Thyroid gland (tissue), 4 donors: ENCODE results near the gene CCDC180. TPM values are rescaled to one million over a fixed set of nuclear protein-coding genes. Genes with fewer than 3 reads are reported as not detected.

Experiments used
- DNase-seq, 2 donors: peaks; one replicate each; pipeline ENCODE4 v3.0.0-alpha.2; 2019
- H3K27ac ChIP-seq, 3 donors: fragments of 200-600 bp; sonication (generic); 1 replicate in 2 of 3; 2 replicates in 1 of 3; pipeline ENCODE4 v1.5.1; 2016 to 2019; ENCODE audit warnings: mild to moderate bottlenecking in 1 of 3, moderate library complexity in 1 of 3
- H3K27me3 ChIP-seq: fragments of 200-600 bp; sonication (generic); one replicate; pipeline ENCODE4 v1.5.1; 2019
- H3K36me3 ChIP-seq, 2 donors: fragments of 200-600 bp; sonication (generic); one replicate each; pipeline ENCODE4 v1.5.1; 2016 to 2019
- H3K4me1 ChIP-seq, 2 donors: fragments of 200-600 bp; sonication (generic); one replicate each; pipeline ENCODE4 v1.5.1; 2017 to 2019
- H3K4me3 ChIP-seq, 3 donors: fragments of 200-600 bp; sonication (generic); replicated peaks in 1 of 3; 1 replicate in 2 of 3; 2 replicates in 1 of 3; pipeline ENCODE4 v1.5.1; 2016; ENCODE audit warnings: mild to moderate bottlenecking in 1 of 3
- H3K9me3 ChIP-seq: fragments of 200-600 bp; sonication (generic); one replicate; pipeline ENCODE4 v1.5.1; 2017
- POLR2A ChIP-seq, 2 donors: fragments of 450-650 bp; IDR thresholded peaks; one replicate each; pipeline ENCODE4 v1.6.1; 2017; ENCODE audit warnings: antibody characterized with exemption in 2 of 2, mild to moderate bottlenecking in 2 of 2, moderate library complexity in 1 of 2
- WGBS, 2 donors: methylation state at CpG; one replicate each; pipeline ENCODE4 v1.1.5; 2017; 5-methylcytosine and 5-hydroxymethylcytosine counted together
- intact Hi-C: fragments of 100-400 bp; cut with DNase I; formaldehyde crosslinking; loops from one replicate; pipeline ENCODE4 v1.15.1; 2023
- total RNA-seq, 4 donors: library from RNA; depleted of rRNA; stranded (reverse); fragments of >200 nt; gene quantifications; one replicate each; pipeline ENCODE4 v1.2.3, GENCODE V29; 2016
- TF ChIP-seq, protein P1 (sequence below), 6 experiments: fragments of 200-600 bp in 3 of 6; fragments of 450-650 bp in 3 of 6; sonication (generic) in 3 of 6; IDR thresholded peaks; one replicate each; pipeline ENCODE4 v1.5.1; 2016 to 2019; ENCODE audit warnings: antibody characterized with exemption in 6 of 6, mild to moderate bottlenecking in 2 of 6, inconsistent platforms in 1 of 6, moderate library complexity in 1 of 6

The CCDC180 gene
- total RNA-seq, 4 donors from 2014 or later: 5.2 to 33.0 (median 11.0) TPM

DNA sequence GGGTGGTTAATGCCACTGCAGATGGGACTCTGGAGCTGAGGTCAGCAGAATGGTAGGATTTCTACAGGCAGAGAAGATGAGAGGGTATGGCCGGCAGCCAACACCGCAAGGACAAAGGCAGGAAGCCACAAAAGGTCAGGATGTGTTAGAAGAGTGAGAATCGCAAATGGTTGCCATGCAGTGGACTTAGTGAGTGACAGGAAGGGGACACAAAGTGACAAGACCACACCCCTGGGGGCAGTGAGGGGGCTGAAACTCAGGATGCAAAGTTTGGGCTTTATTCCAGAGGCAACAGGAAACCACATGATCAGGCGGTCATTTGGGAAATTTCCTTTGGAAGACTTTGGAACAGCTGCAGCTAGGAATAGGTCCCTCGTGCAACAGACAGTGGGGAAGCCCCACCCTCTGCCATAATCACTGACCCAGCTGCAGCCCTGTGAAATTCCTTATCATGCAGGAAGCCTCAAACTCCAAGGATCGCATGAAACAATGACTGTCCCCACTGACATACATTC, 14.2 kb upstream of the CCDC180 start:
- 64 to 69% methylated on average over 6 of the region's 6 CpGs for WGBS, 2 donors
- peaks cover 1 to 2% of the 10 kb centered on the region in 2 donors for H3K36me3 ChIP-seq
- intact Hi-C loops: no loop called here
- DNase-seq: peak; percentile 41 to 46
- peaks cover 0 to 8% of the 10 kb centered on the region in 2 donors for H3K4me1 ChIP-seq
- no peaks in the 10 kb centered on the region for H3K27me3 ChIP-seq
- no peaks in the 10 kb centered on the region for H3K9me3 ChIP-seq
- H3K4me3 ChIP-seq: no peak overlapping the region
- TF ChIP-seq, protein P1, sequence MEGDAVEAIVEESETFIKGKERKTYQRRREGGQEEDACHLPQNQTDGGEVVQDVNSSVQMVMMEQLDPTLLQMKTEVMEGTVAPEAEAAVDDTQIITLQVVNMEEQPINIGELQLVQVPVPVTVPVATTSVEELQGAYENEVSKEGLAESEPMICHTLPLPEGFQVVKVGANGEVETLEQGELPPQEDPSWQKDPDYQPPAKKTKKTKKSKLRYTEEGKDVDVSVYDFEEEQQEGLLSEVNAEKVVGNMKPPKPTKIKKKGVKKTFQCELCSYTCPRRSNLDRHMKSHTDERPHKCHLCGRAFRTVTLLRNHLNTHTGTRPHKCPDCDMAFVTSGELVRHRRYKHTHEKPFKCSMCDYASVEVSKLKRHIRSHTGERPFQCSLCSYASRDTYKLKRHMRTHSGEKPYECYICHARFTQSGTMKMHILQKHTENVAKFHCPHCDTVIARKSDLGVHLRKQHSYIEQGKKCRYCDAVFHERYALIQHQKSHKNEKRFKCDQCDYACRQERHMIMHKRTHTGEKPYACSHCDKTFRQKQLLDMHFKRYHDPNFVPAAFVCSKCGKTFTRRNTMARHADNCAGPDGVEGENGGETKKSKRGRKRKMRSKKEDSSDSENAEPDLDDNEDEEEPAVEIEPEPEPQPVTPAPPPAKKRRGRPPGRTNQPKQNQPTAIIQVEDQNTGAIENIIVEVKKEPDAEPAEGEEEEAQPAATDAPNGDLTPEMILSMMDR (IDR thresholded peaks at IDR 0.05): no peak
- no peak for TF ChIP-seq POLR2A (IDR thresholded peaks at IDR 0.05)
- H3K27ac ChIP-seq: no peak overlapping the region

DNA sequence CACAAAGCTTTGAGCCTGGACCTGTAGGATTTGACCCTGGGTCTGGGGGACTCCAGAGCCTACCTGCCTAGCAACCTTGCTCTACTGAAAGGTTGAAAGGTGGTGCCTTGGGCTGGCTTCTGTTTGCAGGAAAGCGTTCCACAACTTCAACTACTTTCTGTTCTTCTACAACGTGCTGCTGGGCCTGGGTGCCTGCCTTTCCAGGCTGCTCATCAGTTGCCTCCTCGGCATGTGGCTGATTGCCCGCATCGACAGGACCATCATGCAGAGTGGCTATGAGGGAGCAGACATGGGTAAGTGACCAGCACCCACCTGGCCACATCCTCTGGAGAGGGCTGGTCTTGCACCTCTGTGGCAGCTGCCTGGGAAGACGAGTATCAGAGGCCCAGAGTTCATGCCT, 13.6 kb upstream of the CCDC180 start:
- H3K9me3 ChIP-seq: no peaks in the 10 kb centered on the region
- no peaks in the 10 kb centered on the region for H3K36me3 ChIP-seq
- H3K4me1 ChIP-seq: peaks cover 0 to 8% of the 10 kb centered on the region in 2 donors
- no peak overlapping the region for H3K4me3 ChIP-seq
- H3K27ac ChIP-seq: no peak overlapping the region
- intact Hi-C loops: no loop called here
- 75 to 92% methylated on average over 1 to 6 of the region's 6 CpGs for WGBS, 2 donors
- H3K27me3 ChIP-seq: no peaks in the 10 kb centered on the region
- DNase-seq: no peak
- TF ChIP-seq, protein P1 (IDR thresholded peaks at IDR 0.05): no peak
- no peak for TF ChIP-seq POLR2A (IDR thresholded peaks at IDR 0.05)

DNA sequence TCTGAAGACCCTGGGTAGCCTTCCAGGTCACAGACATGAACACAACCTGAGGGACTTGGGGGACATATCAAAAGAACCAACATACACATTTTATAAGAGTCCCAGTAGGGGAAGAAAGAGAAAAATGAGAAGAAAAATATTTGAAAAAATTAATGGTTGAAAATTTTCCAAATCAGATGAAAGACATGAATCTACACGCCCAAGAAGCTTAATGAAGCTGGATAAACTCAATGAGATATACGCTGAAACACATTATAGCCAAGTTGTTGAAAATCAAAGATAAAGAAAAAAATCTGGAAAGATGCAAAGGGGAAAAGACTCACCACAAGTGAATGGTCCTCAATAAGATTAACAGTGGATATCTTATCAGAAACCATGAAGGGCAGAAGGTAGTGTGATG, 9.6 kb upstream of the CCDC180 start:
- Histone ChIP-seq H3K9me3 (no peaks in the 10 kb centered on the region), H3K4me1 (peaks cover 0 to 8% of the 10 kb centered on the region in 2 donors), H3K27ac (no peak overlapping the region), H3K27me3 (no peaks in the 10 kb centered on the region), H3K4me3 (no peak overlapping the region), H3K36me3 (no peaks in the 10 kb centered on the region)
- TF ChIP-seq, protein P1 (IDR thresholded peaks at IDR 0.05): no peak
- TF ChIP-seq POLR2A (IDR thresholded peaks at IDR 0.05): no peak
- 96 to 98% methylated on average over 2 of the region's 2 CpGs for WGBS, 2 donors
- intact Hi-C loops: no loop called here
- DNase-seq: no peak

DNA sequence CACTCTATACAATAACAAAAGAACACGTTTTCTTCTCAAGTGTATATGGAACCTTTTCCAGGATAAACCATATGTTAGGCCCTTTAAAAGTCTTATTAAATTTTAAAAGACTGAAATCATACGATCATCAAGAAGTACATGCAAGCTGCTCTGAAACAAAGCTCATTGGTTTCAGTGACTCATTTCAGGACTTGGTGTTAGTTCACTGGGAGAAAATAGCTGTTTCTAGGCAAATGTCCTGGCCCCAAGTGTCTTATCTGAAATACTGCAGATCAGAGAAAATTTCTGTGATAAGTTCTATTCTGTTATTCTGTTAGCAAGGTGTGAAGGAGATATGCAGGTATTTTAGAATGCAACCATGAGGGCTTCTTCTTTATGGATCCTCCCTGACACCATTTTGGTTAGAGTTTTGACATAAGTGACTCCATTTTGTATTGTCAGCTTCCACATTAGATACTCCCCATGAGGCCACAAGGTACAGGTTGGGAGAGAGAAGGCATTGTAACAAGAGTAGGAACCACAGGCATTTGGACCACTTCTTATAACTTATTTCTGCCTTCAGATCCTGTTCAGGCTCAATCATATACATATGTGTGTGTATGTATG, 7.5 kb upstream of the CCDC180 start:
- H3K4me1 ChIP-seq: no peaks in the 10 kb centered on the region
- DNase-seq: no peak
- H3K27ac ChIP-seq: no peak overlapping the region
- no peaks in the 10 kb centered on the region for H3K36me3 ChIP-seq
- intact Hi-C loops: no loop called here
- no peak overlapping the region for H3K4me3 ChIP-seq
- no peaks in the 10 kb centered on the region for H3K27me3 ChIP-seq
- no peaks in the 10 kb centered on the region for H3K9me3 ChIP-seq
- 89 to 90% methylated on average over 2 of the region's 2 CpGs for WGBS, 2 donors
- TF ChIP-seq, protein P1 (IDR thresholded peaks at IDR 0.05): no peak
- TF ChIP-seq POLR2A (IDR thresholded peaks at IDR 0.05): no peak

DNA sequence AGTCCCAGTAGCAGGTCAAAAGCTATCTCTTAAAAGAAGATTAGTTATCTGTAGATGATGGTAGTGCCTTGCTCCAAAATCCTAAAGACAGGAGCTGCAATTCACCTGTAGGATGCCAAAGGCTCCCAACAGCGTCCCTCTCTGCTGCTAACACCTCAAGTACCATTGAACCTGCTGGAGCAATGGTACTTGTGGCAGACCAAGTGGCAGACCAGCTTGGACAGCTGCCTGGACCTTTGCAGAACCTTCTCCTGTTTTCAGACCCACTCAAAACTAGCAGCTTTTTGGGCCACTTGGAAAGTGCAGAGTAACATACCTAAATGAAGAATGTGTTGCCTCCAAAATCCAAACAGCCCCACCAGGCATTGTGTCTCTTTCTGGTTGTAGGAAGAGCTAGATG, 6.9 kb upstream of the CCDC180 start:
- intact Hi-C loops: no loop called here
- no peak for TF ChIP-seq POLR2A (IDR thresholded peaks at IDR 0.05)
- TF ChIP-seq, protein P1 (IDR thresholded peaks at IDR 0.05): no peak
- no peaks in the 10 kb centered on the region for H3K4me1 ChIP-seq
- no peak overlapping the region for H3K27ac ChIP-seq
- H3K36me3 ChIP-seq: no peaks in the 10 kb centered on the region
- no peak overlapping the region for H3K4me3 ChIP-seq
- peak; percentile 78 to 93 for DNase-seq
- no peaks in the 10 kb centered on the region for H3K9me3 ChIP-seq
- H3K27me3 ChIP-seq: no peaks in the 10 kb centered on the region
- WGBS, 2 donors: 38 to 50% methylated on average over 1 of the region's 1 CpG
